RWPE2 (cell line): ENCODE data around the gene LHB.

Source experiments
- ATAC-seq: fragments of 200-7000 bp; cut with Tn5 transposase; 3 replicates; pipeline ENCODE4 v1.9.1; 2021; ENCODE audit warnings: low read depth
- DNase-seq: peaks from one replicate; pipeline ENCODE4 v3.0.0-alpha.2; 2020; ENCODE audit warnings: low spot score
- H3K27ac ChIP-seq: fragments of 450-650 bp; 2 replicates; pipeline ENCODE4 v1.5.1; 2017; ENCODE audit warnings: mild to moderate bottlenecking; ENCODE audit not compliant: poor library complexity, severe bottlenecking
- H3K27me3 ChIP-seq: fragments of 250-450 bp; sonication (Bioruptor Pico); 2 replicates; pipeline ENCODE4 v1.5.1; 2021; ENCODE audit warnings: mild to moderate bottlenecking, moderate library complexity; ENCODE audit not compliant: insufficient read depth, poor library complexity, severe bottlenecking
- H3K36me3 ChIP-seq: fragments of 250-450 bp; sonication (Bioruptor Pico); 2 replicates; pipeline ENCODE4 v1.5.1; 2020; ENCODE audit warnings: low read depth, mild to moderate bottlenecking, moderate library complexity
- H3K4me1 ChIP-seq: fragments of 250-450 bp; sonication (Bioruptor Pico); 2 replicates; pipeline ENCODE4 v1.5.1; 2021; ENCODE audit warnings: mild to moderate bottlenecking, moderate library complexity; ENCODE audit not compliant: insufficient read depth, poor library complexity, severe bottlenecking
- H3K4me3 ChIP-seq: fragments of 250-450 bp; sonication (Bioruptor Pico); 2 replicates; pipeline ENCODE4 v1.5.1; 2021; ENCODE audit warnings: mild to moderate bottlenecking, moderate library complexity; ENCODE audit not compliant: severe bottlenecking
- H3K9me3 ChIP-seq: fragments of 250-450 bp; sonication (Bioruptor Pico); 2 replicates; pipeline ENCODE4 v1.5.1; 2021; ENCODE audit warnings: mild to moderate bottlenecking, moderate library complexity; ENCODE audit not compliant: severe bottlenecking
- TF ChIP-seq, protein P1 (sequence below): fragments of 450-650 bp; IDR thresholded peaks from one replicate; pipeline ENCODE4 v1.5.1; 2017; ENCODE audit warnings: mild to moderate bottlenecking, moderate library complexity; ENCODE audit not compliant: poor library complexity, severe bottlenecking

LHB gene

DNA sequence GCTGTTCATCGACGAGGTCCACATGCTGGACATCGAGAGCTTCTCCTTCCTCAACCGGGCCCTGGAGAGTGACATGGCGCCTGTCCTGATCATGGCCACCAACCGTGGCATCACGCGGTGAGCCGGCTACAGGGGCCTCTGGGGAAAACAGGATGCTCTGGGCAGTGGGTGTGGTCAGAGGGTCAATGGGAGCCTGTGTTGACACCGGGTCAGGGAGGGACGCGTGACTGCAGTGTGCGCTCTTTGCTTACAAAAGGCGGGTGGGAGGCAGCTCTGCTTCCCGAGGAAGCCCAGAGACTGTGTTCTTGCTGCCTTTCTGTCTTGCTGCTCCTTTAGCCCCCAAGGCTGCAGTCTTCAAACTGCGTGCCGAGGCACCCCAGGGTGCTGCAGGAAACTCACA lies 5.7 kb downstream of the LHB start:
- DNase-seq (no peak), ATAC-seq (no peak)
- TF ChIP-seq, protein P1, sequence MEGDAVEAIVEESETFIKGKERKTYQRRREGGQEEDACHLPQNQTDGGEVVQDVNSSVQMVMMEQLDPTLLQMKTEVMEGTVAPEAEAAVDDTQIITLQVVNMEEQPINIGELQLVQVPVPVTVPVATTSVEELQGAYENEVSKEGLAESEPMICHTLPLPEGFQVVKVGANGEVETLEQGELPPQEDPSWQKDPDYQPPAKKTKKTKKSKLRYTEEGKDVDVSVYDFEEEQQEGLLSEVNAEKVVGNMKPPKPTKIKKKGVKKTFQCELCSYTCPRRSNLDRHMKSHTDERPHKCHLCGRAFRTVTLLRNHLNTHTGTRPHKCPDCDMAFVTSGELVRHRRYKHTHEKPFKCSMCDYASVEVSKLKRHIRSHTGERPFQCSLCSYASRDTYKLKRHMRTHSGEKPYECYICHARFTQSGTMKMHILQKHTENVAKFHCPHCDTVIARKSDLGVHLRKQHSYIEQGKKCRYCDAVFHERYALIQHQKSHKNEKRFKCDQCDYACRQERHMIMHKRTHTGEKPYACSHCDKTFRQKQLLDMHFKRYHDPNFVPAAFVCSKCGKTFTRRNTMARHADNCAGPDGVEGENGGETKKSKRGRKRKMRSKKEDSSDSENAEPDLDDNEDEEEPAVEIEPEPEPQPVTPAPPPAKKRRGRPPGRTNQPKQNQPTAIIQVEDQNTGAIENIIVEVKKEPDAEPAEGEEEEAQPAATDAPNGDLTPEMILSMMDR, result no peak
- no peaks in the 10 kb centered on the region for H3K27me3 ChIP-seq
- no peaks in the 10 kb centered on the region for H3K9me3 ChIP-seq
- H3K27ac ChIP-seq, result no peak overlapping the region
- peaks cover 63% of the 10 kb centered on the region for H3K36me3 ChIP-seq
- no peak overlapping the region for H3K4me3 ChIP-seq
- no peaks in the 10 kb centered on the region for H3K4me1 ChIP-seq

DNA sequence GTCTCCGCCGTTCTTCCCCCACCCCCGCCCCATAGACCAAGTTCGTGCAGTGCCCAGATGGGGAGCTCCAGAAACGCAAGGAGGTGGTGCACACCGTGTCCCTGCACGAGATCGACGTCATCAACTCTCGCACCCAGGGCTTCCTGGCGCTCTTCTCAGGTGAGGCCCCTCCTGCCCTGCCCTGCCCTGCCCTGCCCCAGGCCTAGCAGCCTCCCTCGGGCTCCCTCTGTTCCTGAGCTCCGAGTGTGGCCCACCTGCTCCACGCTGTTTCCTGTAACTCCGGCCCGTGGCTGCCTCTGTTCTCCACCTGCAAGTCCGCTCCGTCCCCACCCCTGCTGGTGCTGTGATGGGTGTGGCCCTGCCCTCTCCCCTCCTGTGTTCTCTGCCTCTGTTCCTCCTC lies 6.4 kb downstream of the LHB start:
- Histone ChIP-seq H3K27me3 (no peaks in the 10 kb centered on the region), H3K4me1 (no peaks in the 10 kb centered on the region), H3K27ac (no peak overlapping the region), H3K9me3 (no peaks in the 10 kb centered on the region), H3K36me3 (peaks cover 67% of the 10 kb centered on the region), H3K4me3 (no peak overlapping the region)
- DNase-seq (no peak), ATAC-seq (no peak)
- TF ChIP-seq, protein P1, result no peak

DNA sequence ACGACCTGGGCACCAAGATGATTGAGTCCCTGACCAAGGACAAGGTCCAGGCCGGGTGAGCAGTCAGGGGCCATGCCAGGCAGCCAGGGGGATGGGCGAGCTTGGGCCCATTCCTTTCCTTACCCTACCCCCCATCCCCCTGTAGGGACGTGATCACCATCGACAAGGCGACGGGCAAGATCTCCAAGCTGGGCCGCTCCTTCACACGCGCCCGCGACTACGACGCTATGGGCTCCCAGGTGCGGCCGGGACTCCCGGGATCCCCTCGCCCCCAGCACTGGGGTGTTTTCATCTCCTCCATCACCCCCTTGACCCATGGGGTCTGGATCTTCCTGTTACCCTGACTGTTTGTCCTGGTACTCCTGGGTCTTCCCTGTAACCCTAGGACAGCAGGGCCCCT lies 7.1 kb downstream of the LHB start:
- H3K27me3 ChIP-seq, result no peaks in the 10 kb centered on the region
- ATAC-seq (no peak), DNase-seq (no peak)
- no peaks in the 10 kb centered on the region for H3K4me1 ChIP-seq
- peaks cover 67% of the 10 kb centered on the region for H3K36me3 ChIP-seq
- TF ChIP-seq, protein P1, result no peak
- H3K27ac ChIP-seq, result no peak overlapping the region
- H3K4me3 ChIP-seq, result no peak overlapping the region
- H3K9me3 ChIP-seq, result no peaks in the 10 kb centered on the region

DNA sequence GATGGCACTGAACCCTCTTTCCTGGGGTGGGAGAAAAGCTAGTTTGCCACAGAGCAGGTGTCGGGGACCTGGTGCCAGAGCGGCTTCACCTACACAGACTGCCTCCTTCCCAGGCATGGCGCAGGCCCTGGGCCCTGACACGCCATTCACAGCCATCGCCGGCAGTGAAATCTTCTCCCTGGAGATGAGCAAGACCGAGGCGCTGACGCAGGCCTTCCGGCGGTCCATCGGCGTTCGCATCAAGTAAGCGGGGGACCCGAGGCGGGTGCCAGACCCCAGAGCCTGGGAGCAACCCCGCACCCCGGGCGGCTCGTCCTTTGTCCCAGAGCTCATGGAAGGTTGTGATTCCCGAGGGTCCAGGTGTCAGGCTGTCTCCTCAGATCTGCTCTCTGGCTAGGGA lies 10.0 kb downstream of the LHB start:
- Histone ChIP-seq H3K36me3 (peaks cover 81% of the 10 kb centered on the region), H3K27me3 (no peaks in the 10 kb centered on the region), H3K9me3 (no peaks in the 10 kb centered on the region), H3K27ac (no peak overlapping the region), H3K4me1 (no peaks in the 10 kb centered on the region), H3K4me3 (no peak overlapping the region)
- TF ChIP-seq, protein P1, result no peak
- ATAC-seq, result no peak
- no peak for DNase-seq

DNA sequence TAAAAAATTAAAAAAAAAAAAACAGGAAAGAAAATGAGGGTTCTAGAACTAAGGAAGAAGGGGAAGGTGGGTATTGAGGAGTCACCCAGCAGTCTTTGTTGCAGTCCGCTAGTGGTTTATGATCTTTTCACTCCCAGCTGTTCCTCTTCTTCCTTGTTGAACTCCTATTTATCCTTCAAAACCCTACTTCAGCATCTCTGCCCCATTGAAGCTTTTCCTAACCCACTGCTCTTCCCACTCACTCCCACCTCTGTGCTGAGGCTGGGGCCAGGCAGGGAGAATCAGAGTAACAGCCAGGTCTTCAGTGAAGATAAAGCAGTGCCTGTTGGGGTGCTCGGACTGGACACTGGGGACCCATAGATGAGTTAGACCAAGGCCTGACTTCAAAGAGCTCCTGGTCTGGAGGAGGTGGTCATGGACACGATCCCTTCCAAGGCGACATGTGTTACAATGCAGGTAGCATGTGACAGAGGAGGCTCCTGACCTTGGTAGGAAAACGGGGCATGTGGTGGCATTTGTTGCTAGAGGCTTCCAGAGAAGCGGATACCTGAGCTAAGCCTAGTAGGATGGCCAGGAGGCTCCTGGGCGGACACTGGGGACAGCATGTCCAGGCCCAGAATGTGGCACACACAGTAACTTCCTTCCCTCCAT lies 11.8 kb downstream of the LHB start:
- no peak overlapping the region for H3K4me3 ChIP-seq
- no peaks in the 10 kb centered on the region for H3K27me3 ChIP-seq
- no peak for ATAC-seq
- no peak overlapping the region for H3K27ac ChIP-seq
- TF ChIP-seq, protein P1, result no peak
- H3K36me3 ChIP-seq, result peaks cover 79% of the 10 kb centered on the region
- DNase-seq, result no peak
- H3K9me3 ChIP-seq, result no peaks in the 10 kb centered on the region
- H3K4me1 ChIP-seq, result no peaks in the 10 kb centered on the region
